MV-4-11 (cell line): Measurements from ENCODE around the gene MFSD12.

Experiments
- DNase-seq: peaks from one replicate; lab custom pipeline; 2025; lab: John Stamatoyannopoulos, UW

The MFSD12 gene

DNA sequence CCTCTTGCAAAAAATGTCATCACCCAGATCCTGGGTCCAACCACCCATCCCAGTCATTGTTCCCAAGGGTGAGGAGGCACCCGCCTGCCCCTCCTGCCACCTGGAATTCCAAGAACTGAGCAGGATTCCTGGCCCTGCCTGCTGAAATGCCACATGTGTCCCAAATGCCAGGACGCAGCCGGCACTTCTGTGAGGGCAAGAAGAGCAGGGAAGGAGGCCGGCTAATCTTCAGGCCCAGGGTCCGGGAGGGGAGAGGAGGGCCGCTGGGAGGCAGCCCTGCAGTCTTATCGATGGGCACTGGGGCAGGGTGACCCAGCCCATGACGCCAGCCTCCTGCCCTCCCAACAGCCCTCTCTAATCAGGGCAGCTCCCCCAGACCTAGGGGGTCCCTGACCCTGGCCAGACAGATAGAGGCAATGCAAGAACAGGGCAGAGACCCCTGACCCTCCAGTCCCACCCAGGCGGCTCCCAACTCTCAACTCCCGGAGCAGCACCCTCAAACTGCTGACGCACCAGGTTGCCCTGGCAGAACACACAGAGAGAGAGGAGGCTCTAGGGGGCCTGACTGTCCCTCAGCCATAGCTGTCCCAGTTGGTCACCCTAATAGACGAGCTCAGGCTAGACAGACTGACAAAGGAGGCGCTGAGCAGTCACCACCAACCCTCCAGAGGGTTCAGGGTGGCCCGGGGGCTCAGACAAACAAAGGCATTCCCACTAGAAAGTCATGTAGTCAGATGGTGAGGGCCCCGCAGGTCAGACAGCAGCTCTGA, 1.5 kb downstream of the MFSD12 start:
- DNase-seq, result no peak

DNA sequence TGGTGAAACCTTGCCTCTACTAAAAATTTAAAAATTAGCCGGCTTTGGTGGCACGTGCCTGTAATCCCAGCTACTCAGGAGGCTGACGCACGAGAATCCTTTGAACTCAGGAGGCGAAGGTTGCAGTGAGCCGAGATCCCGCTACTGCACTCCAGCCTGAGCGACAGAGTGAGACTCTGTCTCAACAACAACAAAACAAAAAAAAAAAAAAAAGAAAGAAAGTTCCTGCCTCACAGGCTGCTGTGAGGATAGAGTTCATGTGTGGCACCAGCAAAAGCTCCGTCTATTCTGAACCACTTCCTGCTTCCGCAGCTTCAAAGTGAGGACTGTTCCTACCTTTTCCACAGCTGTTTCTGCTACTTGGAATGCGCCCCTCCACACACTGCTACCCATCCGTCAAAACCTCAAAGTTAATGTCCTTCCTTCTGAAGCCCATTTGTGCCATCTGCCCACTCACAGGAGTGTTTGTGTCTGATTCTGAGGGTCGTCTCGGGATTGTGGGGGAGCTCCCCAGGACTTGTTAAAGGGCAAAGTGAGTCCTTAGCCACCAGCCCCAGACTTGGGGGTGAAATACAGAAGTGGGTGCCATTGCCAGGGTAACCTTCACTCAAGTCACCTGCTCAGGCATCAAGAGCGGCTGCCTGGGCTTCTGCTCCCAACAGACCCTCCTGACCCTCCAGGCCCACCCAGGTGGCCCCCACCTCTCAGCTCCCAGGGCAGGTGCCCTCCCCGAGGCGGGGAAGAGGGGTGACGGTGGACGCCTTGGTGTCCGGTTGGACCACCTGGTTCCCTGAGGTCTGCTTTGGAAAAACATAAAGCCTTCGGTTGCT, 2.9 kb downstream of the MFSD12 start:
- peak; percentile 44 for DNase-seq

DNA sequence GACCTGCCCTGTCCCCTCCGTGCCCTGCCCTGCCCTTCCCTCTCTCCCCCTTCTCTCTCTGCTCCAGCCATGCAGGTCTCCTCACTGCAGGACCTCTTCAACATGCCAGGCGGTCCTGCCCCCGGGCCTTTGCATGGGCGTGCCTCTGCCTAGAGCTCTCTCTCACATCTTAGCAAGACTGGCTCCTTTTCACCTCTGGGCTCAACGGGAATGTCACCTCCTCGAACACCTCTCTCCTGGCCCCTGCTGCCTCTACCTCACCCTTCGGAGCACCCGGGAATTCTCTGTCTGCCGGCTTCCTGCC, 5.6 kb downstream of the MFSD12 start:
- DNase-seq, result no peak

DNA sequence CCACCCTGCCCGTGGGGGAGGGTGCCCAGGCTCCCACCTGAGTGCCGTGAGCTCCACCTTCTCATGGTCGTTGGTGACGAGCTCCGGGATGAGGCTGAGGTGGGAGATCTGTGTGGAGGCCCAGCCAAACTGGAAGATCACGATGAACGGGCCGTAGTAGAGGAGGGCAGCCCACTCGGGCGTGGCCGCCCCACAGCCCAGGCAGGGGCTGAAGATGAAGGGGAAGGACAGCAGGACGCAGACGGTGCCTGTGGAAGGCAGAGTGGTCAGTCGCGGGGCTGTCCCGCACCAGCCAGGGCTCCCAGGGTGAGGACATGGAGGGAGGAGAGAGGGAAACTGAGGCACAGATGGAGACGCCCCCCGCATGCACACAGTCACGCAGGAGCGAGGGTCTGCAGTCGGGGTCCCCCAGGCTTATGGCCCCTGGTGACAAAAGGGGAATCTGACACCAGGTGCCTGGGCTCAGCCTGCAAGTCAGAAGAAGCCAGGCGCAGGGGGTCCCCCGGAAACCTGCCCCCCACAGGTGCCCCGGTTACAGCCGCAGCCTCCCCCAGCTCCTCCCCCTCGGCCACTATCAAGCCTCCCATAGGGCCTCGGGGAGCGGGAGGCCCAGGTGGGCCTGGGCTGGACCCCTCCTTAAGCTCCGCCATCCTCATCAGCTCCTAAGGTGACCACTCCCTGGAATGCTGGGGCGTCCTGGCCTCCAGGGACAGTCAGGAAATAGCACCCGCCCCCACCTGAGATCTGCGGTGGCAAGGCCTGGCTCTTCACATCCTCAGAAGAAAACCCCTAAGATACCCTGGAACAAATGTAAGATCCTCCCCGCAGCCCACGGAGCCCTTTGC, 6.2 kb downstream of the MFSD12 start:
- DNase-seq, result no peak

DNA sequence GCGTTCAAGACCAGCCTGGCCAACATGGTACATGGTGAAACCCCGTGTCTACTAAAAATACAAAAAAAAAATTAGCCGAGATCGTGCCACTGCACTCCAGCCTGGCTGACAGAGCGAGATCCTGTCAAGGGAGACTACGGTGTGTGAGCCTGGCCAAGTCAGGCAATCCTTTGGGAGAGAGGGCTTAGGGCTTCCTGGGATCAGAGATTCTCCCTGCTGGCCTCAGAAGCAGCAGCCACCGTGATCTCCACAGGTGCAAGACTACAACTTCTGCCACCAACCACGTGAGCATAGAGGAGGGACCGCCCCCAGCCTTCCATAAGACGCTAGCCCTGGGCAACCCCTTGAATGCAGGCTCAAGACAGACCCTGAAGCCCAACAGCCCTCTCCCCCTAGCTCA, 7.6 kb downstream of the MFSD12 start:
- no peak for DNase-seq

DNA sequence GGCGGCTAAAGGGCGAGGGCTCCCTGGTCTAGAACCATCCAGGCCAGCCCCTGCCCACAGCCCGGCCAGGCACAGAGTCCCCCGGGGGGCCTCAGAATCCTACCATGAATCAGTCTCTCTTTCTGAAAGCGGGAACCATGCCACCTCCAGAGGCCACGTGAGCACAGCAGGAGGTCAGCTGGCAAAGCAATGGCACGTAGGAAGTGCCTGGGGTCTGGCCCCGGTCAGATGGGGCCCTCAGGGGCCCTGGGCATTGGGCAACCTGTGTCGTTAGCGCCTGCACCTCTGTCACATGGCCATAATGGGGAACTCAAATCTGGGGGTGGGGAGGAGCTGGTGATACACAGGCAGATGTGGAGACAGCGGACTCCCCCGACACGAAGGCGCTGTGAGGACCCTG, 8.8 kb downstream of the MFSD12 start:
- peak; percentile 84 for DNase-seq

DNA sequence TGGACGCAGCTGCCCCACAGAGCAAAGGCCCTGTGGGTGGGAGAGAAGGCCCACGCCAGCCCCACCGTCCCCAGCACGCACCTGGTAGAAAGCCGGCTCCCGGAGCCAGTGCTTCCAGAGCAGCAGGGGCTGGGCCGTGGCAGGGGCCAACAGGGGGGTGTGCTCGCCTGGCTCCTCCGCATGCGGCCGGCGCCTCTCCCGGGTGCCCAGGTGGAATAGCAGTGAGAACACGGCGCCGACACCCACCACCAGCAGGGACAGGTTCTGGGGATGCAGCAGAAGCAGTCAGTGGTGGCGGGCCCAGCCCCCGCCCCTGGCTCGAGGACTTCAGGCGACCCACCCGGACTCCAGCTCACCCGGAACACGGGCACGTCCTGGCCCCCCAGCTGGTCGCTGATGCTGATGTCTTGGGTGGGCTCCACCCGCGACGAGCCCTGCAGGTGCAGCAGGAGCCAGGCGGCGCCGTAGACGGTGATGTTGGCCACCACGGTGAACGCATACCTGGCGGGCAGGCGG, 9.6 kb downstream of the MFSD12 start:
- no peak for DNase-seq

DNA sequence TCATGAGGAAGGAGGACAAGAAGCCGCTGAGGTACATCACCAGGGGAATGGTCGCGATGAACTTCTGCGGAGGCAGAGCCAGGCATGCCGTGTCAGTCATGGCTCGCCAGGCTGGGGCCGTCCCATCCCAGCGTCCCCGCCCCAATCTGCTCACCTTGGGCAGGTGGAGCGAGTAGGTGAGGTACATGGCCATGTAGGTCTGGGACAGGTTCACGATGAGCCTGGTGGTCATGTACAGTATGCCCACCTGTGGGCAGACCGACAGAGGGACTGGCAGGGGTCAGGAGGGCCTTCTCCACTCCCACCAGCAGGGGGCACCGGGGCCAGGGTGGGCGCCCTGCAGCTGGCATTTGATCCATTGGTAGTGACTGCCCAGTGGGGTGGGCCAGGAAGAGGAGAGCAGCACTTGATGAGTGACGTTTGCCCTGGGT, 10.1 kb downstream of the MFSD12 start:
- peak; percentile 17 for DNase-seq

DNA sequence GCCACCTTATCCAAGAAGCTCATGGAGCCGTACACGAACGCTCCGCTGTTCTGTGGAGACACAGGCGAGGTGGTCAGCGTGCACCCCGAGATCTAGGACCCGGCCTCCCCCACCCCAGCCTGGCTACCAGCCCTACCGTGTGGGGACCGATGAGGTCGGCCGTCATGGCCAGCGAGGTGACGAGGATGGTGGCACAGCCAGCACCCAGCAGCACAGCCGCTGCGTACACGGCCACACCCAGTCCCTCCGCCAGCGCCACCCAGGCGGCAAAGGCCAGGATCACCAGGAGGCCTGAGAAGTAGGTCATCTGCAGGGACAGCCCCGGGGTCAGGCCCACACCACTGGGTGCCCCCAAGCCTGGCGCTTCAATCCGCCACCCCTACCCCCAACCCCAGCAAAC, 11.3 kb downstream of the MFSD12 start:
- DNase-seq, result no peak

DNA sequence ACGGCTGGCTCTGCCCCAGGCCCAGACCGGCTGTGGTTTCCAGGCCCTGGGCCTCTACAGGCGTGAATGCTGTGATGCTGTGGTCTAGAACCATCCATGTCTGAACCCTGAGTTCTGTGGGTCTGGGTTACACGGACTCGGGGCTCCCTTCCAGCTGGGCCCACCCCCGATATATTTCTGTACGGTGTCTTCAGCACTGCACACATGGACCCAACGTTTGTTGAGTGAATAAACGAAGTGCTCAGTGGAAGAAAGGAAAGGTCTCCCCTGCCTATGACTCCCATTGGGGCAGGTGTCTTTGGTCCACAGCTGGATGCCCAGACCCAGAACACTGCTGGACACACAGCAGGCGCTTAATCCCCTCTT, 11.7 kb downstream of the MFSD12 start:
- no peak for DNase-seq

DNA sequence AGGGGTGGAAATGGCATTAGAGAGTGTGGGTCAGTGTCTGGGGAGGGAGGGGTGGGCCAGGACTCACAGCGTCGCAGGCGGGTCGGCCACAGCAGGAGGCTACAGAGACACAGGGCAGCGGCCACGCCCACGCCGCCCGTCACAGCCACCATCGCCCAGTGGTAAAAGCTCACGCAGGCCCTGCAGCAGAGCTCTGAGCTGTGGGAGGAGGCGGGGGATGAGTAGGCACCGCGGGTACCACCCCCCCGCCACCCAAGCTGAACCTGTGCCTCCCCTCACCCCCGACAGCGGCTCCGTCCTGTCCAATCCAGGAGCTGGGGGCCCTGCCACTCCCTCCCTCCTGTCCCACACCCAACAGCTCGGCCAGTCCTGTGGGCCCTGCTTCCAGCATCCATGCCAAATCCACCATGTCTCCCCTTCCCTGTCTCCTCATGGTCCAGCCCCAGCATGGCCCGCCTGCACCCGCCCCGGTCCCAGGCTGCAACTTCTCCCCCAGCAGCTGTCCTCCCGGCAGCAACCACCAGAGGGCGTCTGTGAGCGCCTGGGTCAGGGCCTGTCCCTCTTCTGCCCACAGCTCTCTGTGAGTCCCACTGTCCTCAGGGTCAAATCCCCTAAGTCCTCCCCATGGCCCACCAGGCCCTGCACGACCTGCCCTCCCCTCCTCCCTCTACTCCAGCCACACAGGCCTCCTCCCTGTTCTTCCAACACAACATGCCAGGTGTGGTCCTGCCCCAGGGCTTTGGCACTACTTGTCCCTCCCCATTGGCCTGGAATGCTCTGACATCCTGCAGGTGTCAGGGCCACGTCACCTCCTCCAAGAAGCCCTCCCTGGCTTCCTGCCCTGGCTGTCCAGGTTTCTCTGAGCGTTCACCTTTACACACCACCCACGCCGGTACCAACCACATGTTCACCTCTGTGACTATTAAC, 12.4 kb downstream of the MFSD12 start:
- peak; percentile 54 for DNase-seq

DNA sequence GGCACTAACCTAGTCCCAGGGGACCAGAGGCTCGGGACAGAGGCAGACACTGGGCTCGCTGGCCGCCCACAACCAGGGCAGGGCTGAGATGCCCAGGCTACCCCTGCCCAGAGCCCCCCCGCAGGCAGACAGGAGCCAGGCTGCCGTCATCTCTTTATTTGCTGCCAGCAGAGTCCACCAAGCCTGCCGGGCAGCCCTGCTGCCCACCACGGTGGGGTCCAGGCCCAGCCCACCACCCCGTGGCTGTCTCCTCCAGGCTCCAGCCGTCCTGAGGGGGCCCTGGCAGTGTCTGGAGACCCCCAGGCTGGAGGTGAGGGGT, 13.4 kb downstream of the MFSD12 start:
- no peak for DNase-seq

DNA sequence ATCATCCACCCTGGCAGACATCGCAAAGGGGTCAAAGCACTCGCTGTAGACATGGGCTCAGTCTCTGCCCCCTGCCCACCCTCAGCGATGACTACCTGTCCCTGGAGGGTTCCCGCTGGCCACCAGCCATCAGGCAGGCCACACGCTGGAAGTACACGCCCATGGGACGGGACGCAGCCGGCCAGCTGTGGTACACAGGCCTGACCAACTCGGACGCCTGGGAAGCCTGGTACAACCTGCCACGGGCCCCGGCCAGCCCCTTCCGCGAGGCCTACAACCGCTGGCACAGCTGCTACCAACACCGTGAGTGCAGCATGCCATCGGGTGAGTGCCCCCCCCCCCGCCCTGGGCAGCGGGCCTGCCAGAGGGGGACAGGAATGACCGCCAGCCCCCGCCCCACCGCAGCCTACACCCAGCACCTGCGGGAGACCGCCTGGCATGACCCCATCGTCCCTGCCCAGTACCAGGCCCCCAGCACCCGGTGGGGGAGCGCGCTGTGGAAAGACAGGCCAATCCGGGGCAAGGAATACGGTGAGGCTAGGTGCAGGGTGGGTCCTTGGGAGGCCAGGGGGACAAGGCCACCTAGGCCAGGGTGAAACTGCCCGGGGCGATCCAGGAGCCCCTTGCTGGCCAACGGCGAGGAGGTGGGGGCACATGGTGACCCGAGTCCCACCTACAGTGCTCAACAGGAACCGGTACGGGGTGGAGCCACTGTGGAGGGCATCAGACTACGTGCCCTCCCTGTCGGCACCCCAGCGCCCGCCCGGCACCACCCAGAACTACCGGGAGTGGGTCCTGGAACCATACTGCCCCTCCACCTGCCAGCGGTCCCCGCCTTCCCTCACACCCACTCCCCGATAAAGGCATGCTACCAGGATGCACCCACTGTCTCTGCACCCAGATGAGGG, 14.0 kb downstream of the MFSD12 start:
- DNase-seq, result no peak

DNA sequence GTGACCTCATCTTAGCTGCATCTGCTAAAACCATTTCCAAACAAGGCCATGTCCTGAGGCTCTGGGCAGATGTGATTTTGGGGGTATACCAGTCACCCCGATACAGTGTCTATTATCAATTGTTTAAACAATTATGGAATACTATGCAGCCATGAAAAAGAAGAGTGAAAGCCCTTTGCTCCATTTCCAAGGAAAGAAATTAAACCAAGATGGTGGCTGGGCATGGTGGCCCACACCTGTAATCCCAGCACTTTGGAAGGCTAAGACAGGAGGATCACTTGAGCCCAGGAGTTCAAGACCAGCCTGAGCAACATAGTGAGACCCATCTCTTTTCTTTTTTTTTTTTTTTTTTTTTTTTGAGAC, 17.6 kb downstream of the MFSD12 start:
- DNase-seq, result no peak

DNA sequence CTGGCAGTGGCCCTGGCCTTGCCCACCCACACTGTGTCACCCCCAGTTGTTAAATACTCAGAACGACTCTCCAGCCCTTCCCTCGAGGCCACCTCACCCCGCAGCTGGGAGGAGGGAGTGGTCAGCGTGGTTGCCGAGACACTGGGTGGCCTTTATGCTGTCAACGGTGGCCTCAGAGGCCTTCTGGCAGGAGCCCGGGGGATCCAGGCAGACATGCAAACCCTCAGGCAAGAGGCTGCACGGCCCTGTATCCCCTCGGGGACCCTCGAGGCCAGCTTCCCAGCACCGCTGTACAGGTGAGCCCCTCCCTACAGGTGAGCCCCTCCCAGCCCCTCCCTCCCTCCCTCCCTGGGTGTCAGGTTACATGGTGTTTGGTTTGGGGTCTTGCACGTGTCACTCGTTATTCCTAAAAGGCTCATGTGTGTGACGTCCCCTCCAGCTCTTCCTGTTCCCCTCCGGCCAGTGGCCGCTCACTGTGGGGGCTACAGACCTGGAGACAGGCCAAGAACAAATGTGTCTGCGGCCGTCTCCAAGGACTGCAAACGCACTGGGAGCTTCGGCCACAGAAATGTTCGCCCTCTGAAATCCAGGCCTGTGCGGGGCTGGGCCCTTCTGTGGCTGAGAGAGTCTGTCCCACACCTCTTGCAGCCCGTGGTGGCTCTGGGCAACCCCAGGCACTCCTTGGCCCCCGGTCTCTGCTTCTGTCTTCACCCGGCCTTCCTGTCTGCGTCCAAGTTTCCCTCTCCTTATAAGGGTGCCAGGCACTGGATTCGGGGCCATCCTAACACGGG, 18.2 kb downstream of the MFSD12 start, which contains the start of gene TEKTIP1:
TEKTIP1 (plus strand) TSS at position 210 of the 791 bp plus-strand sequence; CDS start at position 214, 4 bp downstream.
- DNase-seq, result peak; percentile 19

DNA sequence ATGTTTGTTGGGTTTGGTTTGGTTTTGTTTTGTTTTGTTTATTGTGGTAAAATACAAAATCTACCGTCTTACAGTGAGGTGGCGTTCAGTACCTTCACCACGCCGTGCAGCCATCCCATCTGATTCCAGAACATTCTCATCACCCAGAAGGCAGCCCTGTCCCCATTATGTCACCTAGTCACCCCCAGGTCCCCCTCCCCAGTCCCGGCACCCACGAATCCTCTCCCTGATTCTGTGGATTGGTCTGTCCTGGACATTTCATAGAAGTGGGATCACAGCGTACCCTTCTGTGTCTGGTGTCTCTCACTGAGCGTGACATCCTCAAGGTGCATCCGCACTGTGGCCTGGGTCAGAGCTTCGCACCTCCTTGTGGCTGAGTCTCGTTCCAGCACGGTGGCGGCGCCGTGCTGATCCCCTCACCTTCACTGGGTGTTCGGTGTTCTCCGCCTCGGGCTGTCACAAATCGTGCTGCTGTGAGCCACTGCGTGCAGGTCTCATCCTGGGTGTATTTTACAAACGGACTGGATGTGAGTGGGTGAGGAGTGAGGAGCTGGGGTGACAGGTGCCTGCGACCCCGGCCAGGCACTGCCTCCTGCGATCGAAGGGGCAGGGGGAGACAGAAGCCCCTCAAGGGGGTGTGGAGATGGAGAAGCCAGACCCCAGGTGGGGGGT, 19.0 kb downstream of the MFSD12 start:
- no peak for DNase-seq

DNA sequence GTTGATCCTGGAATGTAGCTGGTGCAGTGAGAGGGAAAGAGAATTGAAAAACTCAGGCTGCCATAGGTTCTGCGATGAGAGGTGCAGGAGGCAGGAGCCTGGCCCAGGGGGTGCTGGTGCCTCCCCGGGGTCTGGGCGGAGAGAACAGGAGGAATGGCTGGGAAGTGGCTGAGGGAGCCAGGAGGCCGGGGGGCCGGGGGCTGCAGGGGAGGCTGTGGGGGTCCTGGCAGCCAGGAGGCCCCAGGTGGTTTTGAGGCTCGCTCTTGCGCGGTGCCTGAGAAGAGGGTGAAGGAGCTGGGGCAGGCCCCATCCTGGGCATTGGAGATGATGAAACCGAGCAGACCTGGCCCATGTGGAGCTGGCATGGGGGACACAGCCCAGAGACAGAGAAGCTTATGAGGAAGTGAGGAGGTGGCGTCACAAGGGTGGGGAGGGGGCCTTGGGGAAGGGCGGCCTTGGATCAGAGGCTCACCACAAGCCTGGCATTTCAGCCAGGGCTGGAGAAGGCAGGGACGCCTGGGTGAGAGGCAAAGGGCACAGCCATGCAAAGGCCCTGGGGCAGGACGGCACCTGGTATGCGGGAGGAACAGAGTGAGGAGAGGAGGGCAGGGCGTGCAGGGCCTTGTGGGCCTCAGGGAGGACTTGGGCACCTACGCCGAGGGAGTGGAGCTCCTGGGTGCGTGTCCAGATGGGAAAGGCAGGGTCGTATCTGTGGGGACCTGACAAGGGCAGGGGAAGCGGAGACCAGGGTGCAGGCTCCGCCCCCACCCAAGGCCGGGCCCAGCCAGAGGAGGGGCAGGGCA, 19.7 kb downstream of the MFSD12 start:
- DNase-seq, result peak; percentile 63

DNA sequence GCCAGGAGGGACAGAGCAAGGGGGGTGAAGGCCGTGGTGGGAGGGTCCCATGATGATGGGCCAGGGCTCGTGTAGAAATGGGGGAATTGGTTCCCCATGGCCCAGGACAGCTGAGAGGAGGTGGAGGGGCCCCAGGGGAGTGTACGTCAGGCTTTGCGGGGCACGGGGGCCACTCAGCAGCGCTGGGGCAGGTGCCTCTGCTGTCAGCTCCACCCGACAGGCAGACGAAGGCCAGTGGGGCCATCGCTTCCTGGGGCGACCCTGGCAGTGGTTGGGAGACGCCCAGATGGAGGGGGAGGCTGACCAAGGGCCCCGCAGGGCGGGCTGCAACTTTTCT, 20.3 kb downstream of the MFSD12 start:
- no peak for DNase-seq
